ES-I3 (cell line): ENCODE measurements around the gene LRCH1.

Experiments used
- H3K36me3 ChIP-seq: 2 replicates; pipeline ENCODE4 v1.6.1; 2013; ENCODE audit warnings: mild to moderate bottlenecking, low read length, control low read depth, moderate library complexity; ENCODE audit not compliant: insufficient read depth
- H3K4me1 ChIP-seq: 2 replicates; pipeline ENCODE4 v1.6.1; 2013; ENCODE audit warnings: mild to moderate bottlenecking, control low read depth, low read length; ENCODE audit not compliant: insufficient read depth
- H3K9ac ChIP-seq: 2 replicates; pipeline ENCODE4 v1.6.1; 2013; ENCODE audit warnings: low read depth, mild to moderate bottlenecking, low read length, moderate library complexity
- H3K9me3 ChIP-seq: 2 replicates; pipeline ENCODE4 v1.6.1; 2013; ENCODE audit warnings: mild to moderate bottlenecking, low read length, moderate library complexity; ENCODE audit not compliant: control insufficient read depth, insufficient read depth

LRCH1 gene

GRCh38 chr13:46667687-46668281 is 114.8 kb downstream of the LRCH1 start:
- H3K4me1 ChIP-seq: peaks cover 41% of the 10 kb centered on the region
- 0 out of 2 replicates have a peak, but pooled peaks cover 5% of the 10 kb centered on the region for H3K36me3 ChIP-seq
- H3K9me3 ChIP-seq: no peaks in the 10 kb centered on the region
- no peak overlapping the region for H3K9ac ChIP-seq

GRCh38 chr13:46668302-46668720 is 115.3 kb downstream of the LRCH1 start:
- Histone ChIP-seq H3K36me3 (0 out of 2 replicates have a peak, but pooled peaks cover 5% of the 10 kb centered on the region), H3K9me3 (no peaks in the 10 kb centered on the region), H3K9ac (no peak overlapping the region), H3K4me1 (peaks cover 39% of the 10 kb centered on the region)

GRCh38 chr13:46668931-46669525 is 116.1 kb downstream of the LRCH1 start:
- H3K4me1 ChIP-seq: peaks cover 32% of the 10 kb centered on the region

GRCh38 chr13:46672338-46673090 is 119.5 kb downstream of the LRCH1 start:
- Histone ChIP-seq H3K36me3 (0 out of 2 replicates have a peak, but pooled peaks cover 5% of the 10 kb centered on the region), H3K9ac (no peak overlapping the region), H3K9me3 (no peaks in the 10 kb centered on the region), H3K4me1 (peaks cover 5% of the 10 kb centered on the region)

More at GRCh38 chr13:46668931-46669525, 116.1 kb downstream of the LRCH1 start:
- H3K9ac ChIP-seq: no peak overlapping the region
- no peaks in the 10 kb centered on the region for H3K9me3 ChIP-seq
- 0 out of 2 replicates have a peak, but pooled peaks cover 5% of the 10 kb centered on the region for H3K36me3 ChIP-seq

- Histone ChIP-seq H3K4me1 (peaks cover 4% of the 10 kb centered on the region; the same call in 1 of the 2 replicates), H3K9me3 (no peaks in the 10 kb centered on the region), H3K36me3 (0 out of 2 replicates have a peak, but pooled peaks cover 5% of the 10 kb centered on the region), H3K9ac (no peak overlapping the region)
These were observed 122.0 kb downstream of the LRCH1 start for GRCh38 chr13:46675016-46675415.

- peaks cover 7% of the 10 kb centered on the region; the same call in 1 of the 2 replicates for H3K4me1 ChIP-seq
- no peak overlapping the region for H3K9ac ChIP-seq
- no peaks in the 10 kb centered on the region for H3K9me3 ChIP-seq
- H3K36me3 ChIP-seq: no peaks in the 10 kb centered on the region
These were observed 123.4 kb downstream of the LRCH1 start for GRCh38 chr13:46676378-46676725.

- Histone ChIP-seq H3K4me1 (peaks cover 15% of the 10 kb centered on the region), H3K9me3 (no peaks in the 10 kb centered on the region), H3K36me3 (no peaks in the 10 kb centered on the region)
These were observed 126.6 kb downstream of the LRCH1 start for GRCh38 chr13:46679369-46680120.

GRCh38 chr13:46682015-46682414 is 129.0 kb downstream of the LRCH1 start:
- no peak overlapping the region for H3K9ac ChIP-seq
- no peaks in the 10 kb centered on the region for H3K36me3 ChIP-seq
- H3K4me1 ChIP-seq: peaks cover 33% of the 10 kb centered on the region
- H3K9me3 ChIP-seq: no peaks in the 10 kb centered on the region

More at GRCh38 chr13:46679369-46680120, 126.6 kb downstream of the LRCH1 start:
- H3K9ac ChIP-seq: no peak overlapping the region

GRCh38 chr13:46682707-46683106 is 129.7 kb downstream of the LRCH1 start:
- Histone ChIP-seq H3K9me3 (no peaks in the 10 kb centered on the region), H3K36me3 (no peaks in the 10 kb centered on the region), H3K4me1 (peaks cover 39% of the 10 kb centered on the region), H3K9ac (no peak overlapping the region)

GRCh38 chr13:46683676-46684260 is 130.8 kb downstream of the LRCH1 start:
- no peaks in the 10 kb centered on the region for H3K9me3 ChIP-seq
- peaks cover 50% of the 10 kb centered on the region for H3K4me1 ChIP-seq
- H3K36me3 ChIP-seq: no peaks in the 10 kb centered on the region

GRCh38 chr13:46684287-46685001 is 131.5 kb downstream of the LRCH1 start:
- Histone ChIP-seq H3K4me1 (peaks cover 51% of the 10 kb centered on the region), H3K9ac (no peak overlapping the region), H3K36me3 (no peaks in the 10 kb centered on the region)

More at GRCh38 chr13:46683676-46684260, 130.8 kb downstream of the LRCH1 start:
- no peak overlapping the region for H3K9ac ChIP-seq

GRCh38 chr13:46685006-46685730 is 132.2 kb downstream of the LRCH1 start:
- no peak overlapping the region for H3K9ac ChIP-seq
- peaks cover 52% of the 10 kb centered on the region for H3K4me1 ChIP-seq
- H3K9me3 ChIP-seq: no peaks in the 10 kb centered on the region
- no peaks in the 10 kb centered on the region for H3K36me3 ChIP-seq

More at GRCh38 chr13:46684287-46685001, 131.5 kb downstream of the LRCH1 start:
- no peaks in the 10 kb centered on the region for H3K9me3 ChIP-seq

GRCh38 chr13:46686171-46686570 is 133.2 kb downstream of the LRCH1 start:
- Histone ChIP-seq H3K9me3 (no peaks in the 10 kb centered on the region), H3K9ac (no peak overlapping the region), H3K36me3 (no peaks in the 10 kb centered on the region), H3K4me1 (peaks cover 51% of the 10 kb centered on the region)
